HUES6 (cell line): ENCODE measurements around the gene PDGFD.

Experiments used
- H3K27ac ChIP-seq: 2 replicates; pipeline ENCODE4 v1.7.0; 2013; ENCODE audit warnings: low read depth, mild to moderate bottlenecking, low read length, inconsistent platforms
- H3K27me3 ChIP-seq: 2 replicates; pipeline ENCODE4 v1.6.1; 2013; ENCODE audit warnings: low read length; ENCODE audit not compliant: control insufficient read depth, insufficient read depth
- H3K36me3 ChIP-seq: 2 replicates; pipeline ENCODE4 v1.6.1; 2013; ENCODE audit warnings: low read length; ENCODE audit not compliant: control insufficient read depth, insufficient read depth
- H3K4me1 ChIP-seq: 2 replicates; pipeline ENCODE4 v1.6.1; 2013; ENCODE audit warnings: low read length; ENCODE audit not compliant: control insufficient read depth, insufficient read depth
- H3K4me3 ChIP-seq: 2 replicates; pipeline ENCODE4 v1.5.1; 2013; ENCODE audit warnings: low read depth, low read length
- H3K9ac ChIP-seq: one replicate; pipeline ENCODE4 v1.6.1; 2013; ENCODE audit warnings: mild to moderate bottlenecking, low read length
- H3K9me3 ChIP-seq: 2 replicates; pipeline ENCODE4 v1.6.1; 2013; ENCODE audit warnings: low read depth, low read length; ENCODE audit not compliant: control insufficient read depth, insufficient read depth

PDGFD gene

GRCh38 chr11:103936059-103936458, 227.9 kb downstream of the PDGFD start:
- no peaks in the 10 kb centered on the region for H3K36me3 ChIP-seq
- no peak overlapping the region for H3K27ac ChIP-seq
- H3K4me1 ChIP-seq = 0 out of 2 replicates have a peak, but pooled peaks cover 4% of the 10 kb centered on the region
- no peak overlapping the region for H3K9ac ChIP-seq
- H3K27me3 ChIP-seq = no peaks in the 10 kb centered on the region
- H3K4me3 ChIP-seq = no peak overlapping the region
- H3K9me3 ChIP-seq = no peaks in the 10 kb centered on the region

- H3K36me3 ChIP-seq = no peaks in the 10 kb centered on the region
- no peaks in the 10 kb centered on the region for H3K4me1 ChIP-seq
- H3K27ac ChIP-seq = no peak overlapping the region
- H3K9me3 ChIP-seq = no peaks in the 10 kb centered on the region
- H3K9ac ChIP-seq = no peak overlapping the region
- no peaks in the 10 kb centered on the region for H3K27me3 ChIP-seq
- H3K4me3 ChIP-seq = no peak overlapping the region
These were observed 228.7 kb downstream of the PDGFD start for GRCh38 chr11:103935219-103935618.

- Histone ChIP-seq H3K4me3 (no peak overlapping the region), H3K27me3 (no peaks in the 10 kb centered on the region), H3K9ac (no peak overlapping the region), H3K36me3 (no peaks in the 10 kb centered on the region), H3K9me3 (no peaks in the 10 kb centered on the region), H3K27ac (no peak overlapping the region), H3K4me1 (no peaks in the 10 kb centered on the region)
These were observed 234.6 kb downstream of the PDGFD start for GRCh38 chr11:103929170-103929903.

GRCh38 chr11:103928802-103929161, 235.2 kb downstream of the PDGFD start:
- no peaks in the 10 kb centered on the region for H3K9me3 ChIP-seq
- H3K4me3 ChIP-seq = no peak overlapping the region
- H3K27me3 ChIP-seq = no peaks in the 10 kb centered on the region
- H3K4me1 ChIP-seq = peaks cover 3% of the 10 kb centered on the region; the same call in 1 of the 2 replicates
- H3K36me3 ChIP-seq = no peaks in the 10 kb centered on the region
- no peak overlapping the region for H3K9ac ChIP-seq
- H3K27ac ChIP-seq = no peak overlapping the region

GRCh38 chr11:103928040-103928801, 235.7 kb downstream of the PDGFD start:
- Histone ChIP-seq H3K4me3 (no peak overlapping the region), H3K4me1 (peaks cover 9% of the 10 kb centered on the region), H3K9me3 (no peaks in the 10 kb centered on the region), H3K27ac (no peak overlapping the region), H3K9ac (no peak overlapping the region), H3K27me3 (no peaks in the 10 kb centered on the region), H3K36me3 (no peaks in the 10 kb centered on the region)

GRCh38 chr11:103927535-103927934, 236.4 kb downstream of the PDGFD start:
- H3K27ac ChIP-seq = no peak overlapping the region
- no peaks in the 10 kb centered on the region for H3K36me3 ChIP-seq
- H3K9ac ChIP-seq = no peak overlapping the region
- H3K9me3 ChIP-seq = no peaks in the 10 kb centered on the region
- H3K27me3 ChIP-seq = no peaks in the 10 kb centered on the region
- no peak overlapping the region for H3K4me3 ChIP-seq
- peaks cover 13% of the 10 kb centered on the region for H3K4me1 ChIP-seq

GRCh38 chr11:103926990-103927389, 237.0 kb downstream of the PDGFD start:
- Histone ChIP-seq H3K27ac (no peak overlapping the region), H3K9ac (no peak overlapping the region), H3K4me3 (no peak overlapping the region), H3K9me3 (no peaks in the 10 kb centered on the region), H3K36me3 (no peaks in the 10 kb centered on the region), H3K27me3 (no peaks in the 10 kb centered on the region), H3K4me1 (peaks cover 13% of the 10 kb centered on the region)

GRCh38 chr11:103924166-103925013, 239.6 kb downstream of the PDGFD start:
- Histone ChIP-seq H3K4me1 (peaks cover 13% of the 10 kb centered on the region), H3K36me3 (no peaks in the 10 kb centered on the region), H3K4me3 (no peak overlapping the region), H3K27me3 (no peaks in the 10 kb centered on the region), H3K9me3 (no peaks in the 10 kb centered on the region), H3K27ac (no peak overlapping the region), H3K9ac (no peak overlapping the region)

GRCh38 chr11:103923451-103923931, 240.5 kb downstream of the PDGFD start:
- Histone ChIP-seq H3K9ac (no peak overlapping the region), H3K27me3 (no peaks in the 10 kb centered on the region), H3K4me3 (no peak overlapping the region), H3K27ac (peak overlapping the region; percentile 36; the same call in 1 of the 2 replicates), H3K9me3 (no peaks in the 10 kb centered on the region), H3K4me1 (peaks cover 13% of the 10 kb centered on the region), H3K36me3 (no peaks in the 10 kb centered on the region)

GRCh38 chr11:103920933-103921332, 243.0 kb downstream of the PDGFD start:
- Histone ChIP-seq H3K9ac (no peak overlapping the region), H3K27me3 (no peaks in the 10 kb centered on the region), H3K9me3 (no peaks in the 10 kb centered on the region), H3K4me1 (peaks cover 13% of the 10 kb centered on the region), H3K4me3 (no peak overlapping the region), H3K36me3 (no peaks in the 10 kb centered on the region), H3K27ac (no peak overlapping the region)
